ENCODE data around the gene RMDN2. TPM values are rescaled to one million over a fixed set of nuclear protein-coding genes. Genes with fewer than 3 reads are reported as not detected.
A peak's percentile ranks its signal among the peaks of the same experiment; 100 is the strongest.

RMDN2 gene
- total and polyA plus RNA-seq, 2 experiments from 2014 or later: 3.4 to 3.6 TPM

DNA sequence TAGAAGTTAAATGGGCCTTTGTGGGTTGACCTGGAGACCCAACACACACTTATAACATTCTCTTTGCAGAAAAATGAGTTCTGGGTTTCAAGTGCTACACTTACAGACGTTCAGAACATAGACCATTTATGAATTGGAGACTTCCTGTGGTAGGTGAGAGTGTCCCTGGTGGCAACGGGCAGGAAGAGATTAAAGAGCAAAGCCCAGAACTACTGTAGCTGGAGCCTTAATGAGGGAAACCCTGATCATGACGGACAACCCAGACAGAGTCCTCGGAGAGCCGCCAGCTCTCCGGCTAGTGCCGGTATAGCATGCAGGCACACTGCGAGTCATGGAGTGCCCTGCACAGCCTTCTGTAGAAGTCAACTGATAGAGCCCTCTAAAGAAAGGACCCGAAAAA lies 44.5 kb upstream of the RMDN2 start:
- ATAC-seq: no peak
- Histone ChIP-seq H4K20me1 (replicated peaks; ENCODE audit: insufficient read depth) (no peaks in the 10 kb centered on the region), H2AFZ (no peak overlapping the region), H3K4me1 (ENCODE audit: insufficient read depth) (peaks cover 4% of the 10 kb centered on the region; the same call in 1 of the 2 replicates), H3K79me2 (replicated peaks; ENCODE audit: insufficient read depth) (no peaks in the 10 kb centered on the region), H3K27ac (ENCODE audit: low read depth) (no peak overlapping the region), H3K36me3 (ENCODE audit: insufficient read depth) (no peaks in the 10 kb centered on the region), H3K4me3 (no peak overlapping the region), H3K27me3 (ENCODE audit: insufficient read depth) (no peaks in the 10 kb centered on the region), H3K4me2 (no peak overlapping the region), H3F3A (replicated peaks; ENCODE audit: low read depth) (no peaks in the 10 kb centered on the region), H3K9me2 (ENCODE audit: insufficient read depth) (no peaks in the 10 kb centered on the region)
- no peak for DNase-seq (ENCODE audit: low spot score)
- Mint-ChIP-seq H3K27me3 (ENCODE audit: insufficient read depth, low read depth, poor library complexity) (no peaks in the 10 kb centered on the region), H3K4me3 (no peak overlapping the region), H3K9me3 (no peaks in the 10 kb centered on the region), H3K4me1 (peaks cover 24% of the 10 kb centered on the region), H3K27ac (no peak overlapping the region), H3K36me3 (ENCODE audit: low read depth) (no peaks in the 10 kb centered on the region)
- TF ChIP-seq EZH2phosphoT487 (IDR thresholded peaks at IDR 0.05; ENCODE audit: unreplicated experiment) (no peak), JUNB (IDR thresholded peaks at IDR 0.05; ENCODE audit: unreplicated experiment) (no peak), ZNF114 (CRISPR knock-in tag; IDR thresholded peaks at IDR 0.05) (no peak), POLR2AphosphoS5 (IDR thresholded peaks at IDR 0.05; ENCODE audit: low read depth) (no peak)
- TF ChIP-seq, protein P1, sequence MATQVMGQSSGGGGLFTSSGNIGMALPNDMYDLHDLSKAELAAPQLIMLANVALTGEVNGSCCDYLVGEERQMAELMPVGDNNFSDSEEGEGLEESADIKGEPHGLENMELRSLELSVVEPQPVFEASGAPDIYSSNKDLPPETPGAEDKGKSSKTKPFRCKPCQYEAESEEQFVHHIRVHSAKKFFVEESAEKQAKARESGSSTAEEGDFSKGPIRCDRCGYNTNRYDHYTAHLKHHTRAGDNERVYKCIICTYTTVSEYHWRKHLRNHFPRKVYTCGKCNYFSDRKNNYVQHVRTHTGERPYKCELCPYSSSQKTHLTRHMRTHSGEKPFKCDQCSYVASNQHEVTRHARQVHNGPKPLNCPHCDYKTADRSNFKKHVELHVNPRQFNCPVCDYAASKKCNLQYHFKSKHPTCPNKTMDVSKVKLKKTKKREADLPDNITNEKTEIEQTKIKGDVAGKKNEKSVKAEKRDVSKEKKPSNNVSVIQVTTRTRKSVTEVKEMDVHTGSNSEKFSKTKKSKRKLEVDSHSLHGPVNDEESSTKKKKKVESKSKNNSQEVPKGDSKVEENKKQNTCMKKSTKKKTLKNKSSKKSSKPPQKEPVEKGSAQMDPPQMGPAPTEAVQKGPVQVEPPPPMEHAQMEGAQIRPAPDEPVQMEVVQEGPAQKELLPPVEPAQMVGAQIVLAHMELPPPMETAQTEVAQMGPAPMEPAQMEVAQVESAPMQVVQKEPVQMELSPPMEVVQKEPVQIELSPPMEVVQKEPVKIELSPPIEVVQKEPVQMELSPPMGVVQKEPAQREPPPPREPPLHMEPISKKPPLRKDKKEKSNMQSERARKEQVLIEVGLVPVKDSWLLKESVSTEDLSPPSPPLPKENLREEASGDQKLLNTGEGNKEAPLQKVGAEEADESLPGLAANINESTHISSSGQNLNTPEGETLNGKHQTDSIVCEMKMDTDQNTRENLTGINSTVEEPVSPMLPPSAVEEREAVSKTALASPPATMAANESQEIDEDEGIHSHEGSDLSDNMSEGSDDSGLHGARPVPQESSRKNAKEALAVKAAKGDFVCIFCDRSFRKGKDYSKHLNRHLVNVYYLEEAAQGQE (IDR thresholded peaks at IDR 0.05; ENCODE audit: unreplicated experiment): no peak
- TF ChIP-seq, protein P2, sequence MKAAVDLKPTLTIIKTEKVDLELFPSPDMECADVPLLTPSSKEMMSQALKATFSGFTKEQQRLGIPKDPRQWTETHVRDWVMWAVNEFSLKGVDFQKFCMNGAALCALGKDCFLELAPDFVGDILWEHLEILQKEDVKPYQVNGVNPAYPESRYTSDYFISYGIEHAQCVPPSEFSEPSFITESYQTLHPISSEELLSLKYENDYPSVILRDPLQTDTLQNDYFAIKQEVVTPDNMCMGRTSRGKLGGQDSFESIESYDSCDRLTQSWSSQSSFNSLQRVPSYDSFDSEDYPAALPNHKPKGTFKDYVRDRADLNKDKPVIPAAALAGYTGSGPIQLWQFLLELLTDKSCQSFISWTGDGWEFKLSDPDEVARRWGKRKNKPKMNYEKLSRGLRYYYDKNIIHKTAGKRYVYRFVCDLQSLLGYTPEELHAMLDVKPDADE (IDR thresholded peaks at IDR 0.05): no peak

DNA sequence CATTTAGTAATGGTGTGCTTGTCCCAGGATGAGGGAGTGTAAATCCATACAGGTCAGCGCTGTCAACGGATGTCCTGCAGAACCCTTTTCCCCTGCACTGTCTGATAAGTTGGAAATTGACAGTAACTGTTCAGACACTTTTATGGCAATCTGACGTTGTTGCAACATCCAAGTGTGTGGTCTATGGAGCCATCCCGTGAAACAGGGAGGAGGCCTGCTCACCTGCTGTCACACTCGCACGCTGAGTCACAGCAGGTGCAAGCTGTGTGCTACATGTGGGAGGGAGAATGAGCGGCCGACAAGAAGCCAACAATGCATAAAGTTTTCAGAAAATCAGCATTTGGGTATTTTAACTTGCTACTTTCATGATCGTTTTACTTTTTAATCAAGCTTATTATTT lies 43.7 kb upstream of the RMDN2 start:
- Histone ChIP-seq H3K27ac (ENCODE audit: low read depth) (no peak overlapping the region), H3K9me2 (ENCODE audit: insufficient read depth) (no peaks in the 10 kb centered on the region), H4K20me1 (replicated peaks; ENCODE audit: insufficient read depth) (no peaks in the 10 kb centered on the region), H3K36me3 (ENCODE audit: insufficient read depth) (no peaks in the 10 kb centered on the region), H3K4me2 (no peak overlapping the region), H3K4me3 (no peak overlapping the region), H3K27me3 (ENCODE audit: insufficient read depth) (no peaks in the 10 kb centered on the region), H3F3A (replicated peaks; ENCODE audit: low read depth) (no peaks in the 10 kb centered on the region), H2AFZ (no peak overlapping the region; the same call in 1 of the 2 replicates), H3K79me2 (replicated peaks; ENCODE audit: insufficient read depth) (no peaks in the 10 kb centered on the region), H3K4me1 (ENCODE audit: insufficient read depth) (peaks cover 9% of the 10 kb centered on the region; the same call in 1 of the 2 replicates)
- Mint-ChIP-seq H3K9me3 (no peaks in the 10 kb centered on the region), H3K27me3 (ENCODE audit: insufficient read depth, low read depth, poor library complexity) (no peaks in the 10 kb centered on the region), H3K36me3 (ENCODE audit: low read depth) (no peaks in the 10 kb centered on the region), H3K4me1 (peaks cover 25% of the 10 kb centered on the region), H3K4me3 (no peak overlapping the region), H3K27ac (no peak overlapping the region)
- no peak for DNase-seq (ENCODE audit: low spot score)
- peak; percentile 25 for ATAC-seq
- TF ChIP-seq, protein P2 (IDR thresholded peaks at IDR 0.05): no peak
- TF ChIP-seq STAT1 (IDR thresholded peaks at IDR 0.05; ENCODE audit: unreplicated experiment) (no peak), NANOG (IDR thresholded peaks at IDR 0.05; ENCODE audit: borderline replicate concordance) (no peak), CREB1 (CRISPR knock-in tag; IDR thresholded peaks at IDR 0.05; ENCODE audit: low read depth) (no peak), JUNB (IDR thresholded peaks at IDR 0.05; ENCODE audit: unreplicated experiment) (no peak), POLR2AphosphoS5 (IDR thresholded peaks at IDR 0.05; ENCODE audit: low read depth) (no peak), EZH2phosphoT487 (IDR thresholded peaks at IDR 0.05; ENCODE audit: unreplicated experiment) (no peak)
- TF ChIP-seq, protein P3, sequence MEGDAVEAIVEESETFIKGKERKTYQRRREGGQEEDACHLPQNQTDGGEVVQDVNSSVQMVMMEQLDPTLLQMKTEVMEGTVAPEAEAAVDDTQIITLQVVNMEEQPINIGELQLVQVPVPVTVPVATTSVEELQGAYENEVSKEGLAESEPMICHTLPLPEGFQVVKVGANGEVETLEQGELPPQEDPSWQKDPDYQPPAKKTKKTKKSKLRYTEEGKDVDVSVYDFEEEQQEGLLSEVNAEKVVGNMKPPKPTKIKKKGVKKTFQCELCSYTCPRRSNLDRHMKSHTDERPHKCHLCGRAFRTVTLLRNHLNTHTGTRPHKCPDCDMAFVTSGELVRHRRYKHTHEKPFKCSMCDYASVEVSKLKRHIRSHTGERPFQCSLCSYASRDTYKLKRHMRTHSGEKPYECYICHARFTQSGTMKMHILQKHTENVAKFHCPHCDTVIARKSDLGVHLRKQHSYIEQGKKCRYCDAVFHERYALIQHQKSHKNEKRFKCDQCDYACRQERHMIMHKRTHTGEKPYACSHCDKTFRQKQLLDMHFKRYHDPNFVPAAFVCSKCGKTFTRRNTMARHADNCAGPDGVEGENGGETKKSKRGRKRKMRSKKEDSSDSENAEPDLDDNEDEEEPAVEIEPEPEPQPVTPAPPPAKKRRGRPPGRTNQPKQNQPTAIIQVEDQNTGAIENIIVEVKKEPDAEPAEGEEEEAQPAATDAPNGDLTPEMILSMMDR (conservative IDR thresholded peaks at IDR 0.05; ENCODE audit: low read depth in 2 of 2): no peak
- TF ChIP-seq, protein P1 (IDR thresholded peaks at IDR 0.05; ENCODE audit: unreplicated experiment): no peak

Data from GM23338 (cell line).